Measurements from ENCODE around the gene ADAMTS17.

DNA sequence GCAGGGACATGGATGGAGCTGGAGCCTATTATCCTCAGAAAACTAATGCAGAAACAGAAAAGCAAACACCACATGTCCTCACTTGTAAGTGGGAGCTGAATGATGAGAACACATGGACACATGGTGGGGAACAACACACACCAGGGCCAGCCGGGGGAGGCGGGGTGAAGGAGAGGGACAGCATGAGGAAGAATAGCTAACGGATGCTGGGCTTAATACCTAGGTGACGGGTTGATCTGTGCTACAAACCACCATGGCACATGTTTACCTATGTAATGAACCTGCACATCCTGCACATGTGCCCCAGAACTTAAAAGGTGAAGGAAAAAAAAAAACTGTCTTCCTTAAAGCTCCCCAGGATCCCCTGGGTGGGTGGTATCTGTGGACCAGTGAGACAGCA is 87.1 kb downstream of the ADAMTS17 start:
- TF ChIP-seq, protein P1, sequence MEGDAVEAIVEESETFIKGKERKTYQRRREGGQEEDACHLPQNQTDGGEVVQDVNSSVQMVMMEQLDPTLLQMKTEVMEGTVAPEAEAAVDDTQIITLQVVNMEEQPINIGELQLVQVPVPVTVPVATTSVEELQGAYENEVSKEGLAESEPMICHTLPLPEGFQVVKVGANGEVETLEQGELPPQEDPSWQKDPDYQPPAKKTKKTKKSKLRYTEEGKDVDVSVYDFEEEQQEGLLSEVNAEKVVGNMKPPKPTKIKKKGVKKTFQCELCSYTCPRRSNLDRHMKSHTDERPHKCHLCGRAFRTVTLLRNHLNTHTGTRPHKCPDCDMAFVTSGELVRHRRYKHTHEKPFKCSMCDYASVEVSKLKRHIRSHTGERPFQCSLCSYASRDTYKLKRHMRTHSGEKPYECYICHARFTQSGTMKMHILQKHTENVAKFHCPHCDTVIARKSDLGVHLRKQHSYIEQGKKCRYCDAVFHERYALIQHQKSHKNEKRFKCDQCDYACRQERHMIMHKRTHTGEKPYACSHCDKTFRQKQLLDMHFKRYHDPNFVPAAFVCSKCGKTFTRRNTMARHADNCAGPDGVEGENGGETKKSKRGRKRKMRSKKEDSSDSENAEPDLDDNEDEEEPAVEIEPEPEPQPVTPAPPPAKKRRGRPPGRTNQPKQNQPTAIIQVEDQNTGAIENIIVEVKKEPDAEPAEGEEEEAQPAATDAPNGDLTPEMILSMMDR (IDR thresholded peaks at IDR 0.05) = no peak
- TF ChIP-seq POLR2A (IDR thresholded peaks at IDR 0.05) = no peak
